Activated naive CD4-positive, alpha-beta T cell treated with anti-CD3 and anti-CD28 coated beads, Interleukin-2, amount 50 U/mL, for 16 hours (primary cell): ENCODE data around the gene MYCBP2.
A peak's percentile ranks its signal among the peaks of the same experiment; 100 is the strongest.

Experiments used
- DNase-seq: peaks from one replicate; pipeline ENCODE4 v3.0.0-alpha.2; 2020

MYCBP2 gene

DNA sequence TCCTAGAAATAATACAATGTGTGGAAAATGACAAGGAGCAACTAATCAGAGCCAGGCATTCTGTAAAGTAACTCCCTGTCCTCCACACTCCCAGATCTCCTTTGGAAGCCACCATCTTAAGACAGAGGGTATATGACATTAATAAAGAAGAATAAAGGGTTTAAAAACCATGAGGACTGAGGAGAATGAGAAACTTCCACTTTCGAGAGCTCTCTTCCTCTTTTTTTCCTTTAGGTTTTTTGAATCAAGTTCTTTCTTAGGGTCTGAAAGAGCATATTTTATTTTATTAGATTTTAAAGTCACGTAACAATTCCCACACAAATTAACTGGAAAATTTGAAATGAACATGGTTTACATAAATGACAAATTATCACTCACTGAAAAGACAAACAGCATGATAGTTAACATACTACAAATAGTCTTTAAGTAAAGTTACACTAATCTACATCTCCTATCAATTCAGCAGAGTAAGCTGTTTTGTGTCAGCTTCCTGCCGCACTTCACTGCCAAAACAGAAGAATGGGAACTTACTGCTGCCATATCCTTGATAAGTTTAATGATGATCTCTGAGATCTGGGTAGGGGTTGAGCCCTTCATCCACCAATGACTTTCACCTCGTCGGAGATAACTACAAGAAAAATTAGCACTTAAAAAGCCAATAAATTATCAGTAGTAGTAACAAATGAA lies 261.3 kb downstream of the MYCBP2 start:
- DNase-seq = no peak

DNA sequence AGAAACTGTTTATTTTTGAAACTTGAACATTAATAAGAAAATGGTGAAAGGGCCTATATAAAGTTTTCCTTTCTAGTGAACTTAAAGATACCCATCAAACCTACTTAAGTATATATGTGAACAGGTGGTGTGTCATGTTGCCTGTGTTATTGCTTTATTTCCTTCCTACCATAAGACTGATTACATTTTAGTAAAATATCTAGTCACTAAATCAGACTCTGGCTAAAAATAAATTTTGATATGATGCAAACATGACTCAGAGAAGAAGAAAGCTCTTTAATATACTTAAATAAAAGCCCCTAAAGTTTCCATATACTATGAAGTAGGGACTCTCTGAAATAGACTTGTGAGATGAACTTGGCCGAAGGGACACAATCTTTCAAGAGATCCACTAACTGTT lies 264.8 kb downstream of the MYCBP2 start:
- DNase-seq = no peak

DNA sequence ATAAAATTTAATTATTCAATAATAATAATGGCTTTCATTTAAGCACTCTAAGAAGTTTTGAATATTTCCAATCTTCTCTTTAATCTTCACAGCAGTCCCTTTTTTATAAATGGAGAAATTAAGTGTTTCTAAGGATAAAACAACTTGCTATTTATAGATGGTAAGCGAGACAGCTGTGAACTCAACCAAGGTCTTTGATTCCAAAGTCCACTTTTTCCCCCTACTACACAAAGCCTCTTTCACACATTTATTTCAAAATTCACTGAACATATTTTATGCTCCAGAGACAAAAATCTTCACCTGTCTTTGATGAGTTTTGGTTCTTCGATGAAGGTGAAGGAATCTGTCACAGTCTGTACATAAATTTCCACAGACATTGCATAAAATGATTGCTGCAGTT lies 265.5 kb downstream of the MYCBP2 start:
- no peak for DNase-seq

DNA sequence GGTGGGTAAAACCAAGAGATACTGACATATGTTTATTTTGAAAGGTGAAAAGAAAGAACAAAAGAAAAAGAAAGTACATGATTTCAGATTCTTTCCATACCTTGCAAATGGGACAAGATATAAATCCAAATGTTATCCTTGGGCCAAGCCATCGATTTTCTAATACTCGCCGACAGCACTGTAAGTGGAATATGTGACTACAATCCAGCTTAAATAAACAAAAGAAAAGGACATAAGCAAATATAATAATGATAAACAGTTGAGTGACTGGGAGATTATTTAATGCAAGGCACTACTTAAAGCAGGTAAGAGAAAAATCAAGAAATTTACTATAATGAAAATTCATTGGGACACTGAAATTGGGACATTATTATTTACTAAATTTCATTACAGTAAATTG lies 270.0 kb downstream of the MYCBP2 start:
- no peak for DNase-seq

DNA sequence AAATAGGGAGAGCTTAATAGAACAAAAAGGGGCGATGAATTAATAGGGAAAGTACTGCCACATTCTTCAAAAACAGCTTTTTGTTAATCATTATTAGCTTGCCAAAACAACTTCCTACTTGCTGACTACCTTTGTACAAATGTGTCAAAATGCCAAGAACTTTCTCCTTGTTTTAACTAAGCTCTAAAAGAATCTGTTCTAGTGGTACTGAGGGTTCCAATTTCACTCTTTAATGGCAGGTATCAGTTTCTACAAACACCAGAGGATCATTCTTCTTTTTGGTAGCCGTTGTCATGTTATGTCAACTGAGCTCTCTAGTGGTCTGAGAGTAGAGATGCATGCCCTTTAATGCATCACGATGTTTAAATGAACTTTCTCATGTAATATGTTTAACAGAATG lies 270.5 kb downstream of the MYCBP2 start:
- DNase-seq = no peak

DNA sequence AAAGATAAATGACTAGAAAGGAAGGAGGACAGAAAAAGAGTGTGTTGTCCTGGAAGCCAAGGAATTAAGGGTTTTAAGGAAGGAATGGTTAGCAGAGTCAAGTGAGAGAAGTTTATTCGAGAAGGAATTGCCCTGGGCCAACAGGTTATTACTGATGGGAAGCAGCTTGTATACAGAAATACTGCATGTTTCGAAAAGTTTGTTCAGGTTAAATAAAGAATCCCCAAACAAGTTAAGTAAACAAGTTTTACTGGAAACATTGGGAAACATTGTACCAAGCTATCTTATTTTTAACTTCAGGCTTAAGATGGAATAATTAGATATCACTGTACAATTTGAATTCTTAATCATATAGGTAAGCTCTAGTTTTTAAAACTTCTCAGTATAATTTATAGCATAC lies 271.7 kb downstream of the MYCBP2 start:
- no peak for DNase-seq

DNA sequence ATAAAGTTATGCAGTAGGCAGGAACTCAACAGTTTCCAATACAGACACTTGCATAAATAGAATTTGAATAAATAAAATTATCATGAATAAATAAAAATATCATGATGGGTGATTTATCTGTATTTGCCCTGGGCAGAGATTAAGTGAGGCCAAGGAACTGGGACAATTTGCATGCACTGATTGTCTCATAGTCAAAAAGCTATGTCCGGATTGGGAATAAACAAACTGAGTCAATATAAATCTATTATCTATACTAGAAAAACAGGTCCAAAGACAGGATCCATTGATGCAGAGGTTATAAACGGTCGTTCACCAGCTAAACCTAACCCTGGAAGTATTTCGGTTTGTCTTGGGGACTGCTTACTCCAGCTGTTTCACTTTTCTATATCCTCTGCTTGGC lies 273.7 kb downstream of the MYCBP2 start:
- DNase-seq = no peak

DNA sequence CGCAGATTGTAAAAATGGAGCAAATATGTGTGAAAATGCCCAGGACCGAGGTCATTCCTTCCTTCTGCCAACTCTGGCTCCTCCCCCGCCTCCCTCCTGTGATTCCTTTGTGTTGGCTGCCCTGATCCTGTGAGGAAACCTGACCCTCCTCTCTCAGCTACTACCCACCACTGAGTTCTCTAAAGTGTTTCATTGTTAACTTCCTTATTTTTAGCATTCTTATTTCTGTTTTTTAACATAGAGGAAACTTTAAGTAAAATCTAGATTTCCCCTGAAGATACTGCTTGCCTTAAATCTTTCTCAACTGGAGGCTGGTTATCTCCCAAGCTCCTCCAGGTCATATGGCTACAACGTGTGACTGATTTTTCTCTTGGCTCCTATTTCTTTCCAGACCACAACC lies 278.2 kb downstream of the MYCBP2 start:
- DNase-seq = no peak

DNA sequence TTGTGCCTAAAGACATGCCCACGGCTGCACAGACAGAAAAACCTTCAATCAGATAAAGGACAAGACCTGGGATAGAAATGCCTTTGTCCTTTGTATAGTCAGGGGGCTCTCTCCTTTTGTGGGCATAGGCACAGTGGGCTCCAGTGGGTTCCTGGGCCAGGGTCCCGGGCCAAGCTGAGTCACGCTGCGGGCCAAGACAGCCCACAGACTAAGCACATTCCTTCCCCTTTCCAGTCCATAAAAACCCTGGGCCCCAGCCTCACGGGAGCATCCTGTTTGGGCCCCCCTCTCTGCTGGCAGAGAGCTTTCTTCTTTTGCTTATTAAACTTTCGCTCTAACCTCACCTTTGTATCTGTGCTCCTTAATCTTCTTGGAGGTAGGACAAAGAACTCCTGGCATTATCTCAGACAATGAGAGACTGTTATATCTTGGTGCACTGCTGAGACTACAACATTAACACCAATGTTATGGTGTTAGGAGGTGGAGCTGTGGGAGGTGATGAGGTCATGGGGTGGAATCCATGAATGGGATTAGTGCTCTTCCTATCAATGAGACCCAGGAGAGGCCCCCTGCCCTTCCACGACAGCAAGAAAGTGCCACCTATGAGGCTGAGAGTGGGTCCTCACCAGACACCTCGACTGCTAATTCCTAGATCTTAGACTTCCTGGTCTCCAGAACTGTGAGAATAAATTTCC lies 279.1 kb downstream of the MYCBP2 start:
- DNase-seq = no peak

DNA sequence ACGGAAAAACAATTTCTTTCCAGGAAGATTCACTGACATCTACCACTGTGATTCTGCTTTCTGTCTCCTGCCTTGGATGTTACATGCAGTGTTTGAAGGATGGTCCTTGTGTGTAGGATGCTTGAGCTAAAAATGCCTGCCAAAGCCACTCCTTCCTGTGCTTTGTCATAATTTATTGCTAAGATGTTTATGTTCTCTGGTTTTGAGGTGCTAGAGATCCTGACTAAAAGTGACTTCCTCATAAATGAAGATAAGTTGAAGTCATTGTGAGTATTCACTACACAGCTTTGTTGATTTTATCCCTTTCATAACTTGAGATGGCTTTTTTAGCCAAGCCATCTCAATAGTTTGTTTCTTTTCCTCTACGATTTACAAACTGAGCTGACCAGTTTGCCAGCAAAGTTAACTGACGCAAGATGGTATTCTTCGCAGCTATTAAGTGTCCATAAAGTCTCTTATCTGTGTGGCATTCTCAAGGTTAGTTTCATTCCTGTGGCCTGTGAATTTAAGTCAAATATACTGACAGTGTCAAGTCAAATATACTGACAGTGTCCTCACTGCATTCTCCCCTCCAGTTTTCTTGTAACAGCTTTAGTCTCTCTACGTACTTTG lies 284.2 kb downstream of the MYCBP2 start:
- no peak for DNase-seq

DNA sequence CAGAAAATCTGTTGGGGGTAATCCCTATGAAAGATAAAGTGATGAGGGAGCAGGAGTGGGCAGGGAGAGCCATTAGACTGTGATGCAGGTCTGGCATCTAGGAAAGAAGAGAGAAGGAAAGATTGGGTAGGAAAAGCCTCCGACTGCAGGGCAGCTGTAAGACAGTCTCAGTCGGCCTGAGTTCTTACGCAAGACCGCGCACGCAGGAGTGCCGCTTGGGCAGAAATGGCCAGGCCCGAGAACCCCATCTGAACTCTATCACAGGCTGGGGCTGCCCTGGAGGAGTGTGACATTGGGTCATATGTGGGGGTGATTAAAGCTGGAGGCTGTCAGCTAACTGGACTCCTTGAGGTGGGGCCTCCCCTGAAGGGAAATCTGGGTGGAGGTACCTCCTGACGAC lies 286.1 kb downstream of the MYCBP2 start:
- DNase-seq = no peak

DNA sequence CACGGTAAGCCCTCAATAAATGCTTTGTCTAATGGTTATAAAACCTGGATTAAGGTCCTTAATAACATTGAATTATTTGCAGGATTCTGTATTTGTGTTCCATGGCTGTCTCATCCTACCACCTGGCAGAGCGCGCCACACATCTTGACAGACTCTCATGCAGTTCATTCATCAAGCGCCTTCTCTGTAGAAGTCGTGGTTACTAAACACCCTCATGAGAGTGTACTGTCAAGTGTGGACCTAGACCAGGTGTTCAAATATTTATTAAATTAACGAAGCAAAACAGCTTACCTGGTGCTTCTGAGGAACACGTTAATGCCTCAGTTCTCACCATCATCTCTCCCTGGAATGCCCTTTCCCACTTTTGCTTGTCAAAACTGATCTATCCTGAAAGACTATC lies 286.8 kb downstream of the MYCBP2 start:
- DNase-seq = no peak

DNA sequence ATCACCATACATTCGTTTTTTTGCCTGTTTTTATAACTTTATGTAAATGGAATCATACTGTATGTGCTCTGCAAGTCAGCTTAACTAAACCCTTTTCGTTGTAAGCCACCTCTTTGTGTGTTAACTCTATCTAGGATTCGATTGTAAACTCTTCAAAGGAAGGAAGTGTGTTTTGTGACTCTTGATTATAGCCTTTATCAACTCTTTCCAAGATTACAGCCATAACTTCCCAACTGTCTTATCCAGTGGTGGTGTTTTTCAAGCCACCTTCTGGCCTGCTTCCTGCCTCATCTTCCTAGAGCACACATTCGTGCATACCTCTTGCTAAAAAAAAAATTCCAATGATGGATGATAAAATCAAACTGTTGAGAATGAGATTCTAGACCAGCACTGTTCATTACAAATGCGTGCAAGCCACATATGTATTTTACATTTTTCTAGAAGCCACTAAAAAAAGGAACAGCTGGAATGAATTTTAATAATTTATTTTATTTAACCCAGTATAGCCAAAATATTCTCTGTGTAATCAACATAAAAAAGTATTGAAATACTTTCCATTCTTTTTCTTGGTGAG lies 287.9 kb downstream of the MYCBP2 start:
- no peak for DNase-seq

DNA sequence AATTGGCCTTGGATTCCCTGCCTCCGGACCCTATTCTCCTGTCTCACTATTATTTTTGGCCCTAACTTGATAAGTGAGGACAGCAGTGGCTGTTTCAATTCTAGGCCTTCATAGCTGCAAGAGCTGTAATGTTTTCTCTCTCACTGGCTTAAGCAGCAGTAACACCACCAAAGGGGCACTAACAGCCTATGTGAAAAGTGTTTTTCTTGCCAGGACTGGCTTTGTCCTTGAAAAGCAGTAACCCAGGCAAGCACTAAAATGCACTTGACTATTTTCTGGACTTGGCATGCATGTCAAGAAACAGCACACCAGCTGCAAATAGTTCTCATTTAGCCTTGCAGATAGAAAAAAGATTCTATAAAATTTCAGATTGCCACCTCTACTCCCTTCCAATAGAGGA lies 290.6 kb downstream of the MYCBP2 start:
- no peak for DNase-seq

DNA sequence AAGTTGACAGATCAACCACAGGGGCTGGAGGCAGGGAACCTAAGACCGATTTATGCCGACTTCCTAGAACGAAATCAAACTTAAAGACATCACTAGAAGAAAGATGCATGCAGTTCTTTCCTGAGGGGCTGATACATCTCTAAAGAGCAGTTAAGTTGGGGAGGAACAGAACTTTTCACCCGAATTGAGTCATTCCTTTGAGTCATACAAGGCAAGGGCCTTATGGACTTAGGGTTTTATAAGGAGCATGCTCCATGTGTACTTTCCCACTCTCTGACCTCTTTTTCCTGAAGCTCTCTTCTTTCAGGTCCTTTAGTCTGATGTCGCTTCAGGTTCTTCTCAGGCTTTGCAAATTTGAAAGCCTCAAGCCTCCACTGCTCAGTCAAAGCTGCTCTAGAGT lies 292.0 kb downstream of the MYCBP2 start:
- no peak for DNase-seq

DNA sequence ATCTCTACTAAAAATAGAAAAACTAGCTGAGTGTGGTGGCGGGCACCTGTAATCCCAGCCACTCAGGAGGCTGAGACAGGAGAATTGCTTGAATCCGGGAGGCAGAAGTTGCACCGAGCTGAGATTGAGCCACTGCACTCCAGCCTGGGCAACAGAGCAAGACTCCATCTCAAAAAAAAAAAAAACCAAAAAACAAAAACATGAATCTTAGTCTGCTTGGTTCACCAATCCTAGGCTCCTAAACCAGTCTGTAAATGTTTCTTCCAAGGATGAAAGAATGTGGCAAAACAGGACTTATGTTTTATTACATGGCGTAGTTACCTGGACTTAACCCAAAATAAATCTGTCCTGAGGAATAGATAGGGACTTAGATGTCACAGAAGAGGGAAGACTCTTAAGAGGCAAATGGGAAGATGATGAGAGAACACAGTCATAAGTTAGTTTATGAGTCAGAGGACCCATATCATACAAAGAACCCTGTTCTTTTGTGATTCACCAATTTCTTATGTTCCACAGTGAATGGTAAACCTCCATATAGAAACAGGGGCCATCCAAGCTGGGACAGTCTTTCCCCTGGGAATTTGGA lies 293.1 kb downstream of the MYCBP2 start:
- no peak for DNase-seq

DNA sequence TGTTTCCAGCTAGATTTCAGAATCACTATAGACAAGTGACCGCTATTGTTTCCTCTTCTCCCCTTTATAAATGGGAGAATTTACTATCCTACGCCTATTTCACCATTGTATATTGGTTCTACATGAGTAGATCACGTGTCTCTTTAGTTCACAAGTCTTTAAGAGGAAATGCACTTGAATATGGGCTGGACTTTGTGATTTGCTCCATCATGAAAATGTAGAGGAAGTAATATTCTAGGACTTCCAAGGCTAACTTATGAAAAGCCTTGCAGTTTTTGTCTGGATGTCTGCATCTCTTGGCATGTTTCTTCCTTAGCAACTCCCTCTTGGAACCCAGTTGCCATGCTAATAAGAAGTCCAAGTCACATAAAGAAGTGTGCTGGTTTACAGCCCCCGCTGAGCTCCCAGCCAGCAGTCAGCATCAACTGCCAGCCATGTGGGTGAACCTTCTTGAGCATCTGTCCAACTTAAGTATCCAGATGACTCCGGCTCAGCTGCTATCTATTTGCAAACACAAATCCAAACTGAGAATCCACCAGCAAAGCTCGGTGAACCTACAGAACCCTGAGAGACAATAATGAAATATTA lies 295.1 kb downstream of the MYCBP2 start:
- DNase-seq = no peak

DNA sequence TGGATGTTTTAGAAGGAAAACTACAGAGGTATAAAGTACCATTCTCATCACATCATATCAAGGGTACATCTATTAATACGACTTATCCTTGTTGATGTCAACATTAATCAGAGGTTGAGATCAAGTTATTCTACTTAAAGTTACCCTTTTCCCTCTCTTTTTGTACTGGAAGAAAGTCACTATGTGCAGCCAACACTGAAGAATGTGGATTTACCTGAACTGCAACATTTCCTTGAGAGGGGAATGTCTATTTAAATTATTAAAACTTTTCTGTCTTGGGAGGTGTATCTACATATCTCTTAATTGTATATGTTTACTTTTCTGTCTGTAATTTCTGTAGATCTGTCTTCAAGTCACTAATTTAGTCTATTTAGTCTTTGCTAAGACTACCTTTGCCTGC lies 297.5 kb downstream of the MYCBP2 start:
- DNase-seq = no peak

DNA sequence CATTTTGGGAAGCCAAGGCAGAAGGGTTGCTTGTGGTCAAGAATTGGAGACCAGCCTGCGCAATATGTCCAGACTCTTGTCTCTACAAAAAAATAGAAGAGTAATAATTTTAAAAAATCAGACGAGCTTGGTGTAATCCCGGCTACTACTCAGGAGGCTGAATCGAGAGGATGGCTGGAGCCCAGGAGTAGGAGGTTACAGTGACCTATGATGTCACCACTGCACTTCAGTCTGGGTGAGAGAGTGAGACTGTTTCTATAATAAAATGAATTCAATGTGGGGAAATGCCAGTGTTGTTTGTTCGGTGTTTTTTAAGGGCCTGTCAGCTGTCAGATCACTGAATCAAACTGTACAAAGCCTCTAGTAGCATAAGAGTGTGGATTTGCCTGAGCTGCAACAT lies 298.7 kb downstream of the MYCBP2 start:
- DNase-seq = no peak

DNA sequence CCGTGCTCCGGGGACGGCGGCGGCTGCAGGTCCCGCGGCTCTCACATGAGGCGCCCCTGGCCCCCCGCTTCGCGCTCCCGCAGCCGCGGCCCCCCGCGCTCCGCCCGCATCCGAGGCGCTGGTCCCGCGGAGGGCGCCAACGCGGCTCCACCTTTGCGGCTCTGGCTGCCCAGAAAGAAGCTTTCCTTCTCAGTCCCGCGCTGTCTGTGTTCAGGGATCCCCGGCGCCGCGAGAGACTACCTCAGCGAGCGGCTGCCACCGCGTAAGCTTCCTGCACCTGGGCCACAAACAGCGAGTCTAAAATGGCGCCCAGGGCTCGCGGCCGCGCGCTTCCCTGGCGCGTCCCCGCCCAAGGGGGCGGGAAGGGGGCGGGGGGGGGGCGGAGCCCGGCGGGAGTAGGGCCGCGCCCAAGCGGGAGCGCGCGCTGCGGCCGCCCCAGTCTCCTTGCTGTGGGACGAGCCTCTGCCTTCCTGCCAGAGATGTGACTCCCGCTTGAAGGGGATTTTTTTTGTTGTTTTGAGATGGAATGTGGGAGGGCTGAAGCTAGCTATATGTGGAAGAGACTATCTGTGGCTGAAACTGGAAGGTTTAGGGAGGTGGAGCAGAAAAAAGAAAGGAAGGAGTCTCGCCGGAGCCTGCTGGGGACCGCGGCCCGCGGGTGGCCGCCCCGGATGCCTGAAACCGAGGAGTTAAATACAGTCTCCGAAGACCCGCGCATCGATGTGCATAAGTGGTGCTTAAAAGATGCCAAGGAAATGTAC lies 299.9 kb downstream of the MYCBP2 start, which contains the start of gene FBXL3:
Gene FBXL3 (minus strand): TSS at position 299 of the 761 bp plus-strand sequence. CDS start 5,299 bp downstream, outside the sequence.
- peak; percentile 82 for DNase-seq

DNA sequence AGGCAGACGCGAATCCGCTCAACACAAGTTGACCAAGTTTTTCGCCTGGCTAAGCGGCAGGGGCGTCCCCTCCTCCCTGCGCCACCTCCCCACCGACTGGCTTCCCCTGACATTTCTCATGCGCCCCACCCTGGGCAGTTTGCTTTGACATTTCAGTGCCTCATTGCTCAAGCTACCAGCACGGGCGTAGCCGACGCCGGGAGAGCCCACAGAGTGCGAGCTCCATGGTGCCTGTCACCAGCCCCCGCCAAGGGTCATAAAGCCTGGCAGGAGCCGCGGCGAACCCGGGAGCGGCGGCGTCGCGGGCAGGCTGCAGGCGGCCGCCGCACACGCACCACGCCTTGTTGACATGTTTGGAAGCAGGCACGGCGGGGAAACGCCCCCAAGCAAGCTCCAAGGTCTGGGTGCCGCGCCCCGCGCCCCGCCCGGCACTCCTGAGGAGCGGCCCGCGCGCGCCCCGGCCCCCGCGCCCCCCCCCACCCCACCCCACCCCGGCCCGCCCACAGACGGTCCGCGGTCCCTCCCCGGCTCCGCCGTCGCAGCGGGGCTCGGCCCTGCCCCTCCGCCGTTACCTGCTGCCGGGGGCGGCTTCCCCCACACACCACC lies 300.5 kb downstream of the MYCBP2 start:
- DNase-seq = peak; percentile 72

DNA sequence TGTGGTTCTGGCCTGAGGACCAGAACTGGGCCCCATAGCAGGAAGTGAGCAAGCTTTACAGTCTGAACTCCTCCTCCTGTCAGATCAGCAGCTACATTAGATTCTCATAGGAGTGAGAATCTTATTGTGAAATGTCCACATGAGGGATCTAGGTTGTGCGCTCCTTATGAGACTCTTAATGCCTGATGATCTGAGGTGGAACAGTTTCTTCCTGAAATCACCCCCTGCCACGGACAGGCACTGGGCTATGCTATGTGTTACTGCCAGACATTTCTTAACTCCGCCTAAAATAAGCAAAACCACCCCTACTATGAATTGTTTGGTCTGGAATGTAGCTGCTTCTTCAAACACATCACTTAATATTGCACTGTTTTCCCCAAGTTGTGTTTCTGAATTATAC lies 304.6 kb downstream of the MYCBP2 start:
- DNase-seq = no peak
